GM19025 (cell line): ENCODE data around the gene TMEM123.
"Not testable (repeated sequence)": the region's sequence is repeated elsewhere in the genome, so short reads cannot be mapped to it uniquely, and the experiment has no call there.

Source experiments
- ATAC-seq: cut with Tn5 transposase; IDR thresholded peaks from one replicate; pipeline ENCODE4 v1.9.1; 2021; ENCODE audit warnings: mild to moderate bottlenecking, low read depth, moderate library complexity; ENCODE audit not compliant: unreplicated experiment

Gene TMEM123

DNA sequence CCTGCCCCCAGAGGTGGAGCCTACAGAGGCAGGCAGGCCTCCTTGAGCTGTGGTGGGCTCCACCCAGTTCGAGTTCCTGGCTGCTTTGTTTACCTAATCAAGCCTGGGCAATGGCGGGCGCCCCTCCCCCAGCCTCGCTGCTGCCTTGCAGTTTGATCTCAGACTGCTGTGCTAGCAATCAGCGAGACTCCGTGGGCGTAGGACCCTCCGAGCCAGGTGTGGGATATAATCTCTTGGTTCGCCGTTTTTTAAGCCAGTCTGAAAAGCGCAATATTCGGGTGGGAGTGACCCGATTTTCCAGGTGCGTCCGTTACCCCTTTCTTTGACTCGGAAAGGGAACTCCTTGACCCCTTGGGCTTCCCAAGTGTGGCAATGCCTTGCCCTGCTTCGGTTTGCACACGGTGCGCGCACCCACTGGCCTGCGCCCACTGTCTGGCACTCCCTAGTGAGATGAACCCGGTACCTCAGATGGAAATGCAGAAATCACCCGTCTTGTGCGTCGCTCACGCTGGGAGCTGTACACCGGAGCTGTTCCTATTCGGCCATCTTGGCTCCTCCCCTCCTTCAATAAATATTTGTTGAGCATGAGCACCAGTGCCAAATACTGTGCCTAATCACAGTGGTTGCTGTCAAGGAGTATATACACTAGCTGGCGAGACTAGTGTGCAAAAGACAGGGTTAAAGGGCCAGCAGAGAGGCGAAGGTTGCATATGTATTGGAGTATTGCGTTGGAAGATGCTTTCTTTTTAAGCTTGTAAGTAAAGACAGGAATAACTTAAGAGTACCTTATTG lies 77.7 kb downstream of the TMEM123 start:
- ATAC-seq: not testable (repeated sequence)

DNA sequence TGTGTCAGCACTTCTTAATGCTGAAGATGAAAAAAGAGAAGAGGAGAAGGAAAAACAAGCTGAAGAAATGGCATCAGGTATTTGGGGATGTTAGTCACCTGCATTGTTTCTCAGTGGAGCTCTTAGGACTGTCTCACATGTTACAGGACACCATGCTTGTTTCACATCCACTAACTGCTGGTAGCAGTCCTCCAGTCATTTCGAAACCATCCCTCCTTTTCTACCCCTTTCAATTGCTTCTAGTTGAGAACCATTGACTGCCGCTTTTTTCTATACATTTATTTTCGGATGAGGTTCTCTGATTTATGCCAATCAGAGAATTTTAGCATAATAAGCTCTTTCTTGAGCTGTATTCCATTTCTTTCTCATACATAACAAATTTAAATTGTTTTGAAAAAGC lies 84.1 kb downstream of the TMEM123 start:
- peak; percentile 100 for ATAC-seq

DNA sequence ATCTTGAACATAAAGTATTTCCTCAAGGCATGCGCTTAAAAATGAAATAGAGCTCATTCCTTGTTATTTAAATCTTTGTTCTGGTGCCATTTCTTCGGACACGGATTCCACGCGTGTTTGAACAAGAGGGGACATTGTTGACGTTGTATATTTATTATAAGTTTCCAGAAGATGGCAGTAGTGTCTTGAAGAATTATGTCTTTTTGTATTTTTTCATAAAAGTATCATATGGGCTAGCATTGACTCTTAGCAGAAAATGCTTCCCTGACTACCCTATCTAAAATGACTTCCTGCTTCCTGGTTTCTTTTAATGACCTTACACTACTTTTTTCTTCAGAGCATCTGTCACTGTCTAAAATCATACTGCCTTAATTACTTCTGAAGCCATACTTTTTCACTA lies 85.2 kb downstream of the TMEM123 start:
- ATAC-seq: no peak

DNA sequence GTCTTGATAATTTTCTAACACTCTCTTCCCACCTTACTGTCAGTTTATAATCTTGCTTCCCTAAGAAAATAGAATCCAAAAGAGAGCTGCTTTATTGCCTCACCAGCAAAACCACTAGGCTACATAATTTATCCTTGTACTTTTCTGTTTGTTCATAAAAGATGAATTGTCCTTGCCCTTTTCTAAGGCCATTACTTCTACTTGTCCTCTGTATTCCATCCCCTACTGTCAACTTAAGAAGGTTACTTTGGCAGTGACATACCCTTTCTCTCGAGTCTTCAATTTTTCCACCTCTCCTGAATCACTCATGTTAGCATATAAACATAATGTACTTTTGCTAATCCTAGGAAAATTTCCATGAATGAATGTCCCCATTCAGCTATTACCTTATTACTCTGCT lies 87.6 kb downstream of the TMEM123 start:
- no peak for ATAC-seq

DNA sequence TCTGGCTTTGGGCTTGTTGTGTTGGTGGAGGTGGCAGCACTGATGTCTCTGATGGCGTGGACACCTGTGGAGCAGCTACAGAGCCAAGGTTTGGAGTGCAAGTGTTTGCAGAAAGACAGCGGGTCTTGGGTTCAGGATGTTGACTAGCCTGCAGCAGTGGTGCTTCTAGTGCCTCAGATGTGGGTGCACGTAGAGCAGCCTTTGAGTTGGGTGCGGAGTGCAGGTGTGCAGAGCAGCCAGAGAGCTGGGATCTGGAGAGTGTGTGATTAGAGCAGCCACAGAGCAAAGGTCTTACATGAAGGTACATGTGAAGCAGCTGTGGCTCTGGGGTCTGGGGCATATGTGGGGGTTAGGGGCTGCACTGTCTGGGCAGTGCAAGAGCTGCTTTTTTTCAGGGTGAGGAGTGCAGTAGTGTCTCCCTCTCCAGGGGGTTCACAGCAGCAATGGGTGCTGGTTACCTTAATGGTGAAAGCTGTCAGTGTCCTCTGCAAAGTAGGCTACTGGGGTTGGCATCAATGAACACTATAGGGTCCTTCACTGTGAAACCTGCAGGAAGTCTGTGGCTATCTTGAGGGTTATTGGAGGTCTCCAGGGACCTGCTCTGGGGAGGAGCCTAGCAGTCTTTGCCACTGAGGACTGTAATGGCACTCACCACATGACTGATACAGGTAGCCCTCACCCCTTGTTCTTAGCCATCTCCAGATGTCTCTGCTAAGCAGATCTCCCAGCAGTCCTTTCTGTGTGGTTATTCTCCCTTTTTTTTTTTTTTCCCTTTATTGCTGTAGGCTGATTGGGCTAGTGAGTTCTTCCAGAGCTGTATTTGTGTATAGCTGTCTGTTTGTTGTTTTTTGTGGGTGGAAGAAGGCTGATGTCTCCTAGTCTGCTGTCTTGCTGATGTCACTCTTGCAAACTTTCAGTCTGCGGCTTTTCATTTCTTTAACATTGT lies 91.2 kb downstream of the TMEM123 start:
- peak; percentile 91 for ATAC-seq

DNA sequence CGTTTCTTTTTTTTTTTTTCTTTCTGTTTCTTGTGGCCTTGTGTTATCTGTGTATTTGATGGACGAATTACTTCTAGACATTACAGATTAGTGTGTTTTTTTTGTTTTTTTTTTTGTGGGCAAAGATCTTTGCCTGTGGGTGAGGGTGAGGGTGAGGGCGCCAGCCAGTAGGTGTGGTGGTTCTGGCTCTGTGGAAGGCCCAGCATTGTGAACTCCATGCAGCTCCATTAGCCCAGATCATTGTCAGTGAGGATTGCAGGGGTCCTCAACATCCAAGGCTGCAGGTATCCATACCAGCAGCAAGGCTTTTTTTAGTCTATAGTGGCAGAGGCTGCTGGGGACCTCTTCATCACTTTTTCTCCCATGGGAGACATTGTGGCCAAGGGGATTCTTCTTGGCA lies 91.9 kb downstream of the TMEM123 start:
- no peak for ATAC-seq

DNA sequence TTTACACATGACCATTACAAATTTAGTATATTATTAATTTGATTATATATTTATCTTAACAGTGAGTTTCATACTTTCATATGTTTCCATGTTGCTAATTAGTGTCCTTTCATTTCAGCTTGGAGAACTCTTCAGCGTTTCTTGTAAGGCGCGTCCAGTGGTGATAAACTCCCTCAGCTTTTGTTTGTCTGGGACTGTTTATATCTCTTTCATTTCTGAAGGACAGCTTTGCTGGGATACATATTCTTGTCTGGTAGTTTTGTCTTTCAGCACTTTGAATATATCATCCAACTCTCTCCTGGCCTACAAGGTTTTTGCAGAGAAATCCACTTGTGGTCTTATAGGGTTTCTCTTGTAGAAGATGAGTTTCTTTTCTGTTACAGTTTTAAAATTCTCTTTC lies 93.2 kb downstream of the TMEM123 start:
- no peak for ATAC-seq

DNA sequence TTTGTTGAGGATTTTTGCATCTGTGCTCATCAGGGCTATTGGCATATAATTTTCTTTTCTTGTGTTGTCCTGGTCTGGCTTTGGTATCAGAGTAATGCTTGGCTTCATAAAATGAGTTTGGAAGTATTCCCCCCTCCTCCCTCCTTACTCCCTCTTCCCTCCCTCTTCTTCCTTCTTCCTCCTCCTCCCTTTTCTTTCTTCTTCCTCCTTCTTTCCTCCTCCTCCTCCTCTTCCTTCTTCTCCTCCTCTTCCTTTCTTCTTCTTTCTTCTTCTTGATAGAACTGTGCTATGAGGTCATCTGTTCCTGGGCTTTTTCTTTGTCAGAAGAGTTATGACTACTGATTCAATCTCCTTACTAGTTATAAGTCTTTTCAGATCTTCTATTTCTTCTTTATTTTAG lies 95.4 kb downstream of the TMEM123 start:
- ATAC-seq: no peak

DNA sequence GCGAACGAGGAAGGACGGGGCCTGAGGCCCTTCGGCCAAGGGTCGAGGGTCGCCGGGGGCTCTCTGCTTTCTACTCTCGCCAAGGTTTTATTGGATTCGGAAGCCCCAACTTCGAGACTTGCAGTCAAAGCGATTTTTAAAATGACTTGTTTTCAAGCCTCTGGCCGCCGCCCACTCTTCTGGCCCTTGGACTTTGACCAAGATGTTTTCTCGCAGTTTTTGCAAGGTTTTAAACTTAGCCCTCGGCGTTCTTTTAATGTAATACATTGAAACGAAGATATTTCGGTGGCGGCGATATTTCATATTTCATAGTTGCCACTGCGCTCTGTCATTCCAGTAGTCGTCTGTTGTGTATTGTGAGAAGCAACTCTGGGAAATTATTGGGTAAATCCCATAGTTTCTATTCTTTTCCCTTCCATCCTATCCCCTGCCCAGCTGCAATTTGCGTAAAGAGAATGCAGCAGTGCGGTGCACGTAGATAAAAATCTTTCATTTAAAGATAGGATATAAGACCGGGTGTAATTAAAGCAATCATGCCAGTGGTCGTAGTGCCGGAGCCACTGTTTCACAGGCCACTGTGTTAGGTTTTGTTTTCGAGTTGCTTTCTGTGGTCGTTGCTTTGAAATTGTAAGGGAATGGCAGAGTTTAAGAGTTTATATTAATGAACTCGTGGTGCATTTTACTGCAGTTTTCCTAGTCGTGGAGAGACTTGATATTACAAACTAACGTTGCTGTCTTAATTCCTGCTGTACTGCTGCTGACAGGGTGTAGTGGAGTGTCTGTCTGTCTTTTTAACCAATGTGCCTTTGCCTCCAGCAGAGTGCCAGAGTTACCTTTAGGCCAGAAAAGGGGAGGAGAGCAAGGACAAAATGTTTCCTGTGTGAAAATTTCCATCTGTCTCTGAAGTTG lies 104.8 kb downstream of the TMEM123 start:
- ATAC-seq: peak; percentile 12

DNA sequence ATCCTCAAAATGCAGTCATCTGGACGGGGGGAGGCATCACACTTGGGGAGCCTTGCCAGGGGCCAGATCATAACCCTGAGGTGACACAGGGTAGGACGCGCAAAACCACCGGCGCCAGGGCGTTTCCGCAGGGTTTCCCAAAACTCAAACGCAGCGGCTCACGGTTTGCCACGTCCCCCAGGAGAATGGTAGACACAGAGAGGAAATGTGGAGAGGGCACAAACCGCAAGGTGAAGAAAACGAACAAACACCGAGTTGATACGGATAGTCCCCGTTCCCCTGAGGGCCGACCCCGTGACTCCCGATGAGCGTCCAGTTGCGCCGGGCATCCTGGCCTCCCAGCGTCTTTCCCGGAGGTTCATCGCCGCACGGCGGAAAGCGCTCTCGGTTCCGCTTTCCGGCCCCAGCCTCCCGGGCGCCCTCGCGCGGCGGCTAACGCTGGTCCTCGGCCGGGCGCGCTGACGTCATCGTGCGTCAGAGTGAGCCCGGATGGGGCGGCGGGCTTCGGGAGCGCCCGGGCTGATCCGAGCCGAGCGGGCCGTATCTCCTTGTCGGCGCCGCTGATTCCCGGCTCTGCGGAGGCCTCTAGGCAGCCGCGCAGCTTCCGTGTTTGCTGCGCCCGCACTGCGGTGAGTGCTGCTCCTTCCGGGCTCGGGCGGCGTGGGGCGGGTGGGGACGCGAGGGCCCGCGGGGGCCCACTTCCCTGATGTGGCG lies 105.7 kb downstream of the TMEM123 start, which contains the start of gene BIRC2:
Gene BIRC2 (plus strand): TSS at position 467 of the 714 bp plus-strand sequence. CDS start 2,641 bp downstream, outside the sequence.
- ATAC-seq: peak; percentile 87

DNA sequence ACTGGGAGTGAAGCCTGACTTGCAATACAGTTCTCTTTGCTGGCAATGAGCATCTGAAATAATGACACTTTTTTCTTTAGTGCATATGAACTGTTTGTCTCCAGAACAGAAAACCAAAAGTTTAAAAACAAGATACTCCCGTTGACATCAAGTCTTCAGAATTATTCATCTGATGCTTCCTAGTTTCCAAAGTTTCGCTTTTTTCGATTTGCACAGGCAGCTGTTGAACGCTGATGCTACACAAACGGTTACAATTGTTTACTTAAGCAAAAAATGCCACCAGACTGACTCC lies 106.2 kb downstream of the TMEM123 start:
- ATAC-seq: no peak
